Raji (cell line): ENCODE results near the gene UBE2G1.

Experiments used
- POLR2A ChIP-seq: IDR thresholded peaks from 2 replicates; pipeline ENCODE4 v1.6.1; 2011; ENCODE audit warnings: low read depth, low read length, control low read depth; ENCODE audit not compliant: insufficient read depth

UBE2G1 gene

DNA sequence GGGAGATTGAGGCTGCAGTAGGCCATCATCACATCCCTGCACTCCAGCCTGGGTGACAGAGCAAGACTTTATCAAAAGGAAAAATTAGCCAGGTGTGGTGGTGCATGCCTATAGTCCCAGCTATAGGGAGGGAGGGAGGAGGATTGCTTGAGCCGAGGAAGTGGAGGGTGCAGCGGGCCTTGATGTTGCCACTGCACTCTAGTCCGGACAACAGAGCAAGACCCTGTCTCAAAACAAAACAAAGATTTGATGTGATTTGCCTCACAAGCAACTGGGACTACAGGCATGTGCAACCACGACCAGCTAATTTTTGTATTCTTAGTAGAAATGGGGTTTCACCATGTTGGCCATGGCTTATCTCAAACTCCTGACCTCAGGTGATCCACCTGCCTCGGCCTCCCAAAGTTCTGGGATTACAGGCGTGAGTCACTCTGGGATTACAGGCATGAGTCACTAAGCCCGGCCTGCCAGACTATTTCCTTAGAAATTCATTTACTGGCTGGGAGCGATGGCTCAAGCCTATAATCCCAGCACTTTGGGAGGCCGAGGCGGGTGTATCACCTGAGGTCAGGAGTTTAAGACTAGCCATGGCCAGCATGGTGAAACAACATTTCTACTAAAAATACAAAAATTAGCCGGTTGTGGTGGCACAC lies 11.5 kb downstream of the UBE2G1 start:
- TF ChIP-seq POLR2A: no peak

DNA sequence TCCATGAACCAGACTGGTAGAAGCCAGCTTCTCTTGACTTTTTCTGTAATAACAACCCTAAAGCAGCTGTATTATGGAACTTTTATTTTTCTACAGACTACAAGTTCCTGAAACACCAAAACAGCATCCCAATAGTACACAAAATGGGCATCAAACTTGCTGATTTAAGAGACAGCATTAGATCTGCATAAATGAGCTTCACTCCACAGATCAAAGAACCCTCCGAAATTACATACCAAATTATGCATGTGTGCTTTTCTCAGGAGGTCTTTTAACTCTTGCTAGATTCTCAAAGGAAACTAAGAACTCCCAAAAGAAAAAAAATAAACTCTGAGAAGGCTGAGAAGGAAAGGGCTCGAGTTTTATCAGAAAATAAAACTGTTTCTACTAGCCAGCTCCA lies 12.3 kb downstream of the UBE2G1 start:
- TF ChIP-seq POLR2A: no peak

DNA sequence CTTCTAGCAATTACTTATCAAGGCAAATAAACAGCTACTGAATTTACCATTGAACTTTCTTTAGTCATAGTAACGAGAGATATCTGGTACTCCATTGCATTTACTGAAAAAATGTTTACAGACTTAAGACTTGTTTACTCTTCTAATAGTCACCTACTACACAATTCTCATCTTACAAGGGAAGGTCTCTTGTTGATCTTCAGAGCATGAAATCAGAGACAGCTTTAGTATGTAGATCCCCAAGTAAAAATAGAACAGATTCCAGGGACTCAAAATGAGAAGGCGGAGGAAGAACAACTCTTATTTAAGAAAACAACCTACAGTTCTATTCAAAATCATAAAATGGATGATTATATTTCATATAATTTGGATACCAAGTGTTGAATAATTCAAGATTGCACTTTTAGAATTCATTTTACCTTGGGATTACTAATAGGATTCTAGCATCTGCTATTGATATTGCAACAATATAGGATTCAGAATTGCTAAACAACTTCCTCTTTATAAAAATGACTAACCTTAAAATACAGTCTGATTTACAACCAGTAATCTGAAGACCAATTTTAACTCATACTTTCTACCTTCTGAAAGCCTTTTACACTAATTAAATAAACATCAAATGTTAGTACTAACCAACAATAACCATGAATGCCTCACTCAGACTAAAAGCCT lies 20.8 kb downstream of the UBE2G1 start:
- no peak for TF ChIP-seq POLR2A

DNA sequence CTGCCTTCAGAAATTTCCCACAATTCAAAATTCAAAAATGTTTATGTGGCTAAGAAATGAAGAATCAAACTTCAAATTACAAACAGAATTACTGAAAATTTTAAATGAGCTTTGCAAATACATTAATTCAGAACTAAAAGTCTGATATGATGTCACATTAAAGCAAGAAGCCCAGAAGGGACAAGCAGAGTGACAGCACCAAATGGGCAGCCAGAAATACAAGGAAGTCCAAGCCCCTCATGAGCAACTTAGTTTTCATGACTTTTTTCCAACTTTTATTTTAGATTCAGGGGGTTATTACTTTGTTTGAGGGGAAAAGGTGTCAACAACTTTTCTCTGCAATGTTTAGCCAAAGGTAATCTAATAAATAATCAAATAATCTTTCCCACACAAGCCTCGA lies 21.5 kb downstream of the UBE2G1 start:
- TF ChIP-seq POLR2A: no peak

DNA sequence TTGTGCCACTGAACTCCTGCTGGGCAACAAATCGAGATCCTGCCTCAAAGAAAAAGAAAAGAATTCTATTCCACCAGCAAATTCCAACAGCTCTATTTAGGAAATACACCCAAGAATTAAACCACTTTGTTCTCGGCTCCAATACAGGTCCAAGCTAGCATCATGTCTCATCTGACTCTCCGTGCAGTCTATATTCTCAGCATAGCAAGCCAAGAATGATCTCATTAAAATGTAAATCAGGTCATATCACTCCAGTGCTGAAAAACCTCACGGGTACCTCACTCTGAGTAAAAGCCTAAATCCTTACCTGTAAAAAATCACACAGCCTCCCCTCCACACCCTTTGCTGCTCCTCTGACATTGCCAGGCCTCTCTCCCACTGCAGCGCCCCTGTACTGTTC lies 23.9 kb downstream of the UBE2G1 start:
- no peak for TF ChIP-seq POLR2A

- TF ChIP-seq POLR2A: no peak
Measured at GRCh38 chr17:4341616-4341977, 24.9 kb downstream of the UBE2G1 start.

DNA sequence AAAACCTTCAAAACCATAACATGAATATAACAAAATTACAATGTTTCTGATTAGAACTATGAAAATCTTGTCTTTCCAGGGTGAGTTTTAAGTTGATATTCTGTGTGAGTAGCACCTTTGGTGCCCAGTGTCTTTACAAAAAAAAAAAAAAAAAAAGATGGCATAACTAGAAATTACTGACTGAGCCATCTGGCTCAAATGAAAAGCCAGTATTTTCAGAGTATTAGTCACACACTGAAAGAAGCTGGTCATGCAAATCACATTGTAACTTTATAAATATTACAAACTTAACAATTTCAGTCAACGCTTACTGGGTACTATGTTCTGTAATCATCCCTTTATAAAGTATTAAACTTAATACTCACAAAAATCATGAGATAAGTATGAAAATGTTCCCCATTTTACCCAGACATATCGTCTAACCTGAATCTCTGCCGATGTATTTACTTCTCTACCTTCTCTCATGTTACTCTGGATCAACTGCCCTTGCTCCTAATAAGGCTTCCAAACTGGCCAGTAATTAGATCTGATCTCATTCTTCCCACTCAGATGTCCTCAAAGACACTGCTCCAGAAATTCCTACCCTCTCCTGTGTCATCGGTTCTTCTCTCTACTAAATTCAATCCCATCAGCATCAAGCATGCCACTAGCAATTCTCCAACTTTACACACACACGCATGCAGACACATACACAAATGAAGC lies 25.4 kb downstream of the UBE2G1 start:
- TF ChIP-seq POLR2A: no peak

DNA sequence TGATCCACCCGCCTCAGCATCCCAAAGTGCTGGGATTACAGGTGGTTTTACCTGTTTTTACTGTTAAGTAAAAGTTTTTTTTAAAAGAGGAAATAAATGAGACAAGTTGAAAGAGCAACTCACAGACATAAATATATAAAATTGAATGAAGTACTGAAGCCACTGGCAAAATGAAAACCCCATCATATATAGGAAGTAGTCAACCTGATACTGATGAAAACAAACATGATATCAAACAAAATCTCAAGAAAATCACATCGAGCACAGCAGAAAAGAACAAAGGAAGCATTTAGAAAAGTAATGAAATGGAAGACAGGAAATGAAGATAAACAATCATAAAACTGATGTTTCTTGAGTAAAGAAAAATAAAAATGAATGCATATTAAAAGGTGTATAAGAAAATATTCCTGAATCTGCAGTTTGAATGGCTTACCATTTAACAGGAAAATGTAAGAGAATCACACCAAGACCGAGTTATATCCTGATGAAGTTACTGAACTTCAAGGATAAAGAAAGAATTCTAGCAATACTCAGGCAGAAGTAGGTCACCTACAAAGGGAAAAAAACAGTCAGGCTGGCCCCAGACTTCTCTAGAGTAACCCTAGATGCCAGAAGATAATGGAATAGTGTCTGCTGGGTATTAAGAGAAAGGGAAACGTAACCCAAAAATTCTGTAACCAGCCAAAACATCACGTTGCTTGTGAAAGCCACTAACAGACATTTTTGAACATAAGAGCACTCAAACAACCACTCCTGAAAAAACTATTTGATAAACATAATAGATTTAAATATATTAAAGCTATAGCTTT lies 31.5 kb downstream of the UBE2G1 start:
- no peak for TF ChIP-seq POLR2A

- TF ChIP-seq POLR2A: no peak
Measured at GRCh38 chr17:4334332-4334731, 32.1 kb downstream of the UBE2G1 start.

DNA sequence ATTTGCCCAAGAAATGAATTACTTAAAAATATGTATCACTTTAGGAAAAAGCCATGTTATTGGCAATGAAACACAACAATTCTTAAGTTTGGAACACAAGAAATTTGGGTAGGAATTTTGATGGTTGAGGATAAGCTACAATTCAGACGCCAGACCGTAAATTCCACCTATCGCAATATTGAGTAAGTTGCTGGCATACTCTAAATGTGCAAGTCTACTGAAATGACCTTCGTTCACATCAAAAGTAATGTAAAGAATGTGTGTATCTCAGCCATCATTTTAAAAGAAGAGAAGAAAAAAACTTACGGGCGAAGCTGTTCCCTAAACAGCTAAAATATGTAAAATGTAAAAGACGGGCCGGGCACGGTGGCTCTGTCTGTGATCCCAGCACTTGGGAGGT lies 33.4 kb downstream of the UBE2G1 start:
- no peak for TF ChIP-seq POLR2A

DNA sequence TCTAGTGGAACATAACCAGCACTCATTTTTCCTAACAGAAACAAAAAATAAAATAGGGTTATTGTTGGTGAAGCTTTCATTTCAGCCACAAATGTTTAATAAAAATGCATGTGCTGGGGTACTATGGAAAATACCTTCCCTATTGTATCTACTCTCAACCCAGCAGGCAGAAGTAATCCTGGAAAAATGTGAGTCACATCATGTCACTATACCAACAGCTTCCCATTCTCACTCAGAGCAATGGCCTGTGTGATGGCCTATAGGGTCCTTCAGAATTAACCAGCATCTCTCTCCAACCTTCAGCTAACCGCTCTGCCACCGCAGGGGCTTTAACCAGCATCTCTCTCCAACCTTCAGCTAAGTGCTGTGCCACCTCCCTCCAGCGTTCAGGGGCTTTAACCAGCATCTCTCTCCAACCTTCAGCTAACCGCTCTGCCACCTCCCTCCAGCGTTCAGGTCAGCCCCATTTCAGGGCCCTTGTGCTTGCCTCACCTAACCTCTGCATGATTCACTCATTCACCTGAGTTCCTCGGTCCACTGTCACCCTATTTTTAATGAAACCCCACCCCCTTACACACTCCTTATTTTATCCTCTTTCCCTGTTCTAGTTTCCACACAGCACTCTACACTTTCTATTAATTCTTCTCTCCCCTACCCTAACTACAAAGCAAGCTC lies 34.0 kb downstream of the UBE2G1 start:
- TF ChIP-seq POLR2A: no peak

GRCh38 chr17:4331614-4332013 lies 34.9 kb downstream of the UBE2G1 start:
- TF ChIP-seq POLR2A: no peak

DNA sequence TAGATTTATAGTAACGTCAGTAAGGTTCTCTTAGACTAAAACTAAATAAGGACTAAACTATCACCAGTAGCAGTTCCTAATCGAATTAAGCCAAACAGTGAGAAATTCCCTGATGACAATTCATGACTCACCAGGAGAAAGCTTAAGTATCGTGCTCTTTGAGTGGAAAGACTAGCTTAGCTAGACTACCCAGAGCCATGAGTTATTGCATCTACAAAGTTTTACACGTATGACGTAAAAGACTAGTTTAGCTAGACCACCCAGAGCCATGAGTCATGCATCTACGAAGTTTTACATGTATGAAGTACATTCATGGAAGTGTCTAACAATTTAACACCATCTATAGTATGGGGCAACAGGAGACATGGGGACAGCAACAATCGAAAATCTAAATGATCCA lies 36.6 kb downstream of the UBE2G1 start:
- TF ChIP-seq POLR2A: no peak

GRCh38 chr17:4327606-4328005 lies 38.9 kb downstream of the UBE2G1 start:
- TF ChIP-seq POLR2A: no peak

- TF ChIP-seq POLR2A: no peak
Measured at GRCh38 chr17:4326608-4327007, 39.9 kb downstream of the UBE2G1 start.
